Measurements from ENCODE around the gene MEF2A. TPM values are rescaled to one million over a fixed set of nuclear protein-coding genes. Genes with fewer than 3 reads are reported as not detected.

Gene MEF2A
- total and polyA plus RNA-seq, 9 of the 15 experiments (the other 6 are each of a cell fraction or from before 2014, with no cell fraction given), result 1.6 to 18.7 (median 8.7) TPM

DNA sequence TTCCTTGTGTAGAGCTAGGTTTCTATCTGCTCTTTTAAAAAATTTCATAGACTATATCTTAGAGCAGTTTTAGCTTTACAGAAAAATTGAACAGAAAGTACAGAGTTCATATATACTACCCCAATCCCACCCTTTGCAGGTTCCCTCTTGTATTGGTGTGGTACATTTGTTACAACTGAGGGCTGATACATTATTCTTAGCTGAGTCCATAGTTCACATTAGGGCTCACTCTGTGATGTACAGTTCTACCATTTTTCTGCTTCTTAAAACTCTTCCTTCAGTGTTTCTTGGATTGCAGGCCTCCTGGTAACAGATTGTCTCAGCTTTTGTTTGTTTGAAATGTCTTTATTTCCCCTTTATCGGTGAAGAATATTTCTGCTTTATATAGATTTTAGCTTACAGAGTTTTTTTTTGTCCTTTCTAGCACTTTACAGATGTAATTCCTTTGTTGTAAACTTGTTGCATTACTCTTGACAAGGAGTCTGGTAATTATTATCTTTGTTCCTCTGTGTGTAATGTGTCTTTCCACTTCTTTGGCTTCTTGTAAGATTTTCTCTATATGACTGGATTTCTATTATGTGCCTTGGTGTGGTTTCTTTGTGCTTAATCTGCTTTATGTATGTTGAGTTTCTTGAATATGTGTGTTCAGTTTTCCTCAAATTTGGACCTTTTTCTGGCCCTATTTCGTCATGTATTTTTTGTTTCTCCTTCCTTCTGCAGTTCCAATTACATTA, 25.3 kb downstream of the MEF2A start:
- no peak for TF ChIP-seq HNRNPUL1 (IDR thresholded peaks at IDR 0.05; ENCODE audit: low read length)
- TF ChIP-seq, protein P1, sequence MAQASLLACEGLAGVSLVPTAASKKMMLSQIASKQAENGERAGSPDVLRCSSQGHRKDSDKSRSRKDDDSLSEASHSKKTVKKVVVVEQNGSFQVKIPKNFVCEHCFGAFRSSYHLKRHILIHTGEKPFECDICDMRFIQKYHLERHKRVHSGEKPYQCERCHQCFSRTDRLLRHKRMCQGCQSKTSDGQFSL (CRISPR knock-in tag; IDR thresholded peaks at IDR 0.05), result no peak
- TF ChIP-seq, protein P1 (tag; IDR thresholded peaks at IDR 0.05), result no peak
- TF ChIP-seq, protein P2, sequence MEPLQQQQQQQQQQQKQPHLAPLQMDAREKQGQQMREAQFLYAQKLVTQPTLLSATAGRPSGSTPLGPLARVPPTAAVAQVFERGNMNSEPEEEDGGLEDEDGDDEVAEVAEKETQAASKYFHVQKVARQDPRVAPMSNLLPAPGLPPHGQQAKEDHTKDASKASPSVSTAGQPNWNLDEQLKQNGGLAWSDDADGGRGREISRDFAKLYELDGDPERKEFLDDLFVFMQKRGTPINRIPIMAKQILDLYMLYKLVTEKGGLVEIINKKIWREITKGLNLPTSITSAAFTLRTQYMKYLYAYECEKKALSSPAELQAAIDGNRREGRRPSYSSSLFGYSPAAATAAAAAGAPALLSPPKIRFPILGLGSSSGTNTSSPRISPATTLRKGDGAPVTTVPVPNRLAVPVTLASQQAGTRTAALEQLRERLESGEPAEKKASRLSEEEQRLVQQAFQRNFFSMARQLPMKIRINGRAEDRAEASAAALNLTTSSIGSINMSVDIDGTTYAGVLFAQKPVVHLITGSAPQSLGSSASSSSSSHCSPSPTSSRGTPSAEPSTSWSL (CRISPR knock-in tag; IDR thresholded peaks at IDR 0.05; ENCODE audit: borderline replicate concordance), result no peak
- TF ChIP-seq POLR3G (IDR thresholded peaks at IDR 0.05; ENCODE audit: extremely low read depth, insufficient read length, insufficient replicate concordance), result no peak
- no peak for TF ChIP-seq ILF3 (IDR thresholded peaks at IDR 0.05; ENCODE audit: borderline replicate concordance)
- TF ChIP-seq TFAM (CRISPR knock-in tag; conservative IDR thresholded peaks at IDR 0.05), result no peak
- no peak for TF ChIP-seq CBX5 (IDR thresholded peaks at IDR 0.05; ENCODE audit: borderline replicate concordance, low read depth)
- TF ChIP-seq SREBF2 (CRISPR knock-in tag; IDR thresholded peaks at IDR 0.05), result no peak
- no peak for TF ChIP-seq ARID2 (IDR thresholded peaks at IDR 0.05)
- no peak for TF ChIP-seq SMARCA4 (IDR thresholded peaks at IDR 0.05)
- Histone ChIP-seq H3K4me1 (replicated peaks in 1 of 2; ENCODE audit: control insufficient read depth in 2 of 2, insufficient read depth in 2 of 2, low read length in 2 of 2) (no peaks in the 10 kb centered on the region), H3K4me2 (ENCODE audit: insufficient read depth, low read length) (no peak overlapping the region), H3K9me1 (ENCODE audit: control insufficient read depth, insufficient read depth, low read length) (no peaks in the 10 kb centered on the region), H3K27me3 (ENCODE audit: control insufficient read depth in 2 of 2, insufficient read depth in 2 of 2, low read length in 2 of 2) (no peaks in the 10 kb centered on the region), H3K27ac (ENCODE audit: extremely low read depth, low read depth, low read length) (no peak overlapping the region), H3K4me3 (no peak overlapping the region), H2AFZ (ENCODE audit: low read depth, low read length) (no peak overlapping the region), H4K20me1 (replicated peaks; ENCODE audit: control insufficient read depth, insufficient read depth, low read length) (no peaks in the 10 kb centered on the region), H3K36me3 (ENCODE audit: control insufficient read depth, insufficient read depth, low read length) (no peaks in the 10 kb centered on the region), H3K9ac (ENCODE audit: insufficient read depth in 1 of 2, low read depth in 2 of 2, low read length in 2 of 2) (no peak overlapping the region), H3K79me2 (ENCODE audit: control insufficient read depth, insufficient read depth, low read length) (peaks cover 11% of the 10 kb centered on the region; the same call in 1 of the 3 replicates), H3K9me3 (replicated peaks; ENCODE audit: control insufficient read depth, insufficient read depth, low read depth, low read length) (no peaks in the 10 kb centered on the region; the same call in 1 of the 2 replicates)
- 9% methylated on average over 2 of the region's 2 CpGs for WGBS (ENCODE audit: insufficient coverage, low coverage, missing lambda C conversion rate)
- FAIRE-seq (no peak), ATAC-seq (no peak), DNase-seq (ENCODE audit: extremely low read depth in 1 of 4, low spot score in 3 of 4) (no peak)
- intact Hi-C loops (cut with micrococcal nuclease) (no loop called here), in situ Hi-C loops (cut with MboI) (no loop called here)
- ChIA-PET POLR2A (no interaction called here), CTCF (ENCODE audit: low intra/inter-chr PET ratio) (no interaction called here)
- no TSS peak for BruUV-seq (replicated peaks)

All from K562 (cell line).